Measurements from ENCODE around the gene SPPL3.
A peak's percentile ranks its signal among the peaks of the same experiment; 100 is the strongest.

The SPPL3 gene

GRCh38 chr12:120725151-120725658 lies 179.0 kb downstream of the SPPL3 start:
- DNase-seq (ENCODE audit: low read depth in 2 of 2) = no peak

- DNase-seq (ENCODE audit: low read depth in 2 of 2) = no peak
Observed at GRCh38 chr12:120724720-120725119, 179.4 kb downstream of the SPPL3 start.

- no peak for DNase-seq (ENCODE audit: low read depth in 2 of 2)
Observed at GRCh38 chr12:120722784-120723183, 181.4 kb downstream of the SPPL3 start.

- no peak for DNase-seq (ENCODE audit: low read depth in 2 of 2)
Observed at GRCh38 chr12:120721866-120722265, 182.3 kb downstream of the SPPL3 start.

- no peak for DNase-seq (ENCODE audit: low read depth in 2 of 2)
Observed at GRCh38 chr12:120720987-120721801, 183.0 kb downstream of the SPPL3 start.

GRCh38 chr12:120720234-120720986 lies 183.7 kb downstream of the SPPL3 start:
- no peak for DNase-seq (ENCODE audit: low read depth in 2 of 2)

- DNase-seq (ENCODE audit: low read depth in 2 of 2) = no peak
Observed at GRCh38 chr12:120719496-120720233, 184.5 kb downstream of the SPPL3 start.

- no peak for DNase-seq (ENCODE audit: low read depth in 2 of 2)
Observed at GRCh38 chr12:120719072-120719471, 185.1 kb downstream of the SPPL3 start.

GRCh38 chr12:120718055-120718454 lies 186.1 kb downstream of the SPPL3 start:
- DNase-seq (ENCODE audit: low read depth in 2 of 2) = no peak

GRCh38 chr12:120713861-120714482 lies 190.2 kb downstream of the SPPL3 start:
- peak; percentile 60 to 72 for DNase-seq (ENCODE audit: low read depth in 2 of 2)

- no peak for DNase-seq (ENCODE audit: low read depth in 2 of 2)
Observed at GRCh38 chr12:120712610-120713009, 191.5 kb downstream of the SPPL3 start.

Measured in stimulated activated CD4-positive, alpha-beta T cell treated with anti-CD3 and anti-CD28 coated beads, Interleukin-4, amount 100 ng/mL, for 48 hours (primary cell).